ENCODE data around the gene SECTM1.

DNA sequence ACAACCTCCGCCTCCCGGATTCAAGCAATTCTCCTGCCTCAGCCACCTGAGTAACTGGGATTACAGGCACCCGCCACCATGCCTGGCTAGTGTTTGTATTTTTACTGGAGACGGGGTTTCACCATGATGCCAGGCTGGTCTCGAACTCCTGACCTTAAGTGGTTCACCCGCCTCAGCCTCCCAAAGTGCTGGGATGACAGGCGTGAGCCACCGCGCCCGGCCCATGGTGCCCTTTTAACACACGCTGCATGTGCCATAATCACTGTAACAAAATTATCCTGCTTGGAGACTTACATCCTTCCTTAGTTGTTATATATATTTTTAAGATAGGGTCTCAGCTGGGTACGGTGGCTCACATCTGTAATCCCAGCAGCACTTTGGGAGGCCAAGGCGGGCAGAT, 21.6 kb downstream of the SECTM1 start:
- TF ChIP-seq, protein P1, sequence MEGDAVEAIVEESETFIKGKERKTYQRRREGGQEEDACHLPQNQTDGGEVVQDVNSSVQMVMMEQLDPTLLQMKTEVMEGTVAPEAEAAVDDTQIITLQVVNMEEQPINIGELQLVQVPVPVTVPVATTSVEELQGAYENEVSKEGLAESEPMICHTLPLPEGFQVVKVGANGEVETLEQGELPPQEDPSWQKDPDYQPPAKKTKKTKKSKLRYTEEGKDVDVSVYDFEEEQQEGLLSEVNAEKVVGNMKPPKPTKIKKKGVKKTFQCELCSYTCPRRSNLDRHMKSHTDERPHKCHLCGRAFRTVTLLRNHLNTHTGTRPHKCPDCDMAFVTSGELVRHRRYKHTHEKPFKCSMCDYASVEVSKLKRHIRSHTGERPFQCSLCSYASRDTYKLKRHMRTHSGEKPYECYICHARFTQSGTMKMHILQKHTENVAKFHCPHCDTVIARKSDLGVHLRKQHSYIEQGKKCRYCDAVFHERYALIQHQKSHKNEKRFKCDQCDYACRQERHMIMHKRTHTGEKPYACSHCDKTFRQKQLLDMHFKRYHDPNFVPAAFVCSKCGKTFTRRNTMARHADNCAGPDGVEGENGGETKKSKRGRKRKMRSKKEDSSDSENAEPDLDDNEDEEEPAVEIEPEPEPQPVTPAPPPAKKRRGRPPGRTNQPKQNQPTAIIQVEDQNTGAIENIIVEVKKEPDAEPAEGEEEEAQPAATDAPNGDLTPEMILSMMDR (IDR thresholded peaks at IDR 0.05; ENCODE audit: insufficient read depth, low read depth, low read length): no peak
- TF ChIP-seq EZH2 (IDR thresholded peaks at IDR 0.05; ENCODE audit: insufficient read depth, low read length): no peak
